Fibroblast of lung (primary cell): ENCODE results near the gene PTPN14. TPM values are rescaled to one million over a fixed set of nuclear protein-coding genes. Genes with fewer than 3 reads are reported as not detected.

Source experiments
- DNase-seq, 2 donors: peaks; one replicate each; pipeline versions ENCODE4 v3.0.0 to v3.0.0-alpha.2; 2010; ENCODE audit warnings: low read depth in 2 of 2
- H2AFZ ChIP-seq: 2 replicates; pipeline ENCODE4 v1.5.1; 2012; ENCODE audit warnings: low read length, control low read depth, inconsistent platforms
- H3K27ac ChIP-seq: 2 replicates; pipeline ENCODE4 v1.5.1; 2011; ENCODE audit warnings: low read length, control low read depth; ENCODE audit not compliant: insufficient read depth
- H3K27me3 ChIP-seq: 2 replicates; pipeline ENCODE4 v1.5.1; 2011; ENCODE audit warnings: mild to moderate bottlenecking, low read length; ENCODE audit not compliant: control insufficient read depth, insufficient read depth
- H3K36me3 ChIP-seq: 2 replicates; pipeline ENCODE4 v1.5.1; 2011; ENCODE audit warnings: low read length; ENCODE audit not compliant: control insufficient read depth, insufficient read depth
- H3K4me1 ChIP-seq: 2 replicates; pipeline ENCODE4 v1.5.1; 2011; ENCODE audit warnings: low read length; ENCODE audit not compliant: control insufficient read depth, insufficient read depth; ENCODE audit errors: extremely low read depth
- H3K4me2 ChIP-seq: 2 replicates; pipeline ENCODE4 v1.5.1; 2011; ENCODE audit warnings: low read length, control low read depth; ENCODE audit not compliant: insufficient read depth; ENCODE audit errors: extremely low read depth
- H3K4me3 ChIP-seq, 4 experiments: fragments of 200-600 bp in 1 of 4; sonication (generic) in 1 of 4; replicated peaks in 1 of 4; 2 replicates each; pipeline ENCODE4 v1.5.1; 2011 to 2016; ENCODE audit warnings: low read length in 4 of 4, low read depth in 3 of 4, mild to moderate bottlenecking in 3 of 4, control low read depth in 2 of 4, inconsistent platforms in 1 of 4, mixed read lengths in 1 of 4; ENCODE audit not compliant: insufficient read depth in 1 of 4; ENCODE audit errors: control extremely low read depth in 1 of 4
- H3K79me2 ChIP-seq: 2 replicates; pipeline ENCODE4 v1.5.1; 2012; ENCODE audit warnings: mild to moderate bottlenecking, low read length, inconsistent platforms; ENCODE audit not compliant: control insufficient read depth, insufficient read depth
- H3K9ac ChIP-seq: 2 replicates; pipeline ENCODE4 v1.5.1; 2011; ENCODE audit warnings: mild to moderate bottlenecking, low read length, control low read depth; ENCODE audit not compliant: insufficient read depth
- H3K9me3 ChIP-seq: 2 replicates; pipeline ENCODE4 v1.5.1; 2012; ENCODE audit warnings: low read depth, low read length; ENCODE audit not compliant: control insufficient read depth, insufficient read depth
- H4K20me1 ChIP-seq: 2 replicates; pipeline ENCODE4 v1.5.1; 2011; ENCODE audit warnings: low read length; ENCODE audit not compliant: control insufficient read depth, insufficient read depth; ENCODE audit errors: extremely low read depth
- CTCF ChIP-seq, 2 donors: IDR thresholded peaks in 1 of 2; conservative IDR thresholded peaks in 1 of 2; 1 replicate in 1 of 2; 2 replicates in 1 of 2; pipeline ENCODE4 v1.5.1; 2011 to 2012; ENCODE audit warnings: low read length in 2 of 2, control low read depth in 1 of 2, inconsistent platforms in 1 of 2, low read depth in 1 of 2, mild to moderate bottlenecking in 1 of 2
- EZH2 ChIP-seq: IDR thresholded peaks from 2 replicates; pipeline ENCODE4 v1.5.1; 2012; ENCODE audit warnings: low read length, control low read depth, mild to moderate bottlenecking; ENCODE audit errors: missing control alignments
- polyA plus RNA-seq, 2 donors: library from polyadenylated mRNA; depleted of rRNA in 1 of 2; stranded (reverse) in 1 of 2; unstranded in 1 of 2; fragments of >200 nt; gene quantifications; 2 replicates each; pipeline ENCODE4 v1.2.1, GENCODE V29; 2011 to 2012; ENCODE audit warnings: missing spikeins in 1 of 2
- total RNA-seq: library from RNA; depleted of rRNA; stranded (reverse); fragments of >200 nt; gene quantifications from 2 replicates; pipeline ENCODE4 v1.2.1, GENCODE V29; 2014

PTPN14 gene
- total and polyA plus RNA-seq, 2 donors (not counting 1 experiment from before 2014, with no cell fraction given), result 38.7 to 56.1 TPM

GRCh38 chr1:214319938-214320337 lies 231.5 kb downstream of the PTPN14 start:
- H3K27ac ChIP-seq, result no peak overlapping the region
- H3K79me2 ChIP-seq, result no peaks in the 10 kb centered on the region
- peaks cover 2% of the 10 kb centered on the region for H3K4me1 ChIP-seq
- H3K36me3 ChIP-seq, result no peaks in the 10 kb centered on the region
- DNase-seq, result no peak
- H4K20me1 ChIP-seq, result no peaks in the 10 kb centered on the region
- H3K27me3 ChIP-seq, result no peaks in the 10 kb centered on the region
- TF ChIP-seq CTCF (conservative IDR thresholded peaks at IDR 0.05 in 1 of 2, IDR thresholded peaks at IDR 0.05 in 1 of 2; ENCODE audit: low read depth in 1 of 2, low read length in 2 of 2) (peak in 1 of 2 donors; percentile 20), EZH2 (no peak)
- H3K9ac ChIP-seq, result no peak overlapping the region
- no peak overlapping the region for H3K4me3 ChIP-seq
- H3K4me2 ChIP-seq, result no peak overlapping the region
- no peaks in the 10 kb centered on the region for H3K9me3 ChIP-seq
- H2AFZ ChIP-seq, result no peak overlapping the region

- H3K4me2 ChIP-seq, result no peak overlapping the region
These were observed 232.3 kb downstream of the PTPN14 start for GRCh38 chr1:214318956-214319736.

GRCh38 chr1:214318356-214318755 lies 233.0 kb downstream of the PTPN14 start:
- H2AFZ ChIP-seq, result no peak overlapping the region
- peak in 1 of 2 donors; percentile 26 for DNase-seq
- H3K4me2 ChIP-seq, result no peak overlapping the region
- peaks cover 2% of the 10 kb centered on the region for H3K4me1 ChIP-seq
- no peaks in the 10 kb centered on the region for H4K20me1 ChIP-seq
- no peak overlapping the region for H3K27ac ChIP-seq
- no peaks in the 10 kb centered on the region for H3K79me2 ChIP-seq
- no peak overlapping the region for H3K4me3 ChIP-seq
- H3K9ac ChIP-seq, result no peak overlapping the region
- no peaks in the 10 kb centered on the region for H3K9me3 ChIP-seq
- no peaks in the 10 kb centered on the region for H3K27me3 ChIP-seq
- no peak for TF ChIP-seq EZH2
- TF ChIP-seq CTCF (conservative IDR thresholded peaks at IDR 0.05 in 1 of 2, IDR thresholded peaks at IDR 0.05 in 1 of 2; ENCODE audit: low read depth in 1 of 2, low read length in 2 of 2), result no peak
- H3K36me3 ChIP-seq, result no peaks in the 10 kb centered on the region

More at GRCh38 chr1:214318956-214319736, 232.3 kb downstream of the PTPN14 start:
- H3K27me3 ChIP-seq, result no peaks in the 10 kb centered on the region
- H4K20me1 ChIP-seq, result no peaks in the 10 kb centered on the region
- no peak for TF ChIP-seq CTCF (conservative IDR thresholded peaks at IDR 0.05 in 1 of 2, IDR thresholded peaks at IDR 0.05 in 1 of 2; ENCODE audit: low read depth in 1 of 2, low read length in 2 of 2)
- no peak for TF ChIP-seq EZH2
- DNase-seq, result no peak
- H3K4me3 ChIP-seq, result no peak overlapping the region
- peaks cover 2% of the 10 kb centered on the region for H3K4me1 ChIP-seq
- H3K9me3 ChIP-seq, result no peaks in the 10 kb centered on the region
- no peaks in the 10 kb centered on the region for H3K79me2 ChIP-seq
- no peak overlapping the region for H3K27ac ChIP-seq
- no peak overlapping the region for H2AFZ ChIP-seq
- H3K36me3 ChIP-seq, result no peaks in the 10 kb centered on the region
- H3K9ac ChIP-seq, result no peak overlapping the region
